Measurements from ENCODE around the gene A1BG.
"Not testable (repeated sequence)": the region's sequence is repeated elsewhere in the genome, so short reads cannot be mapped to it uniquely, and the experiment has no call there.

A1BG gene

GRCh38 chr19:58385891-58386575 lies 32.7 kb upstream of the A1BG start:
- DNase-seq (ENCODE audit: low read depth in 2 of 2): no peak

- no peak for DNase-seq (ENCODE audit: low read depth in 2 of 2)
Measured at GRCh38 chr19:58385313-58385890, 32.1 kb upstream of the A1BG start.

- no peak for DNase-seq (ENCODE audit: low read depth in 2 of 2)
Measured at GRCh38 chr19:58382997-58383603, 29.8 kb upstream of the A1BG start.

GRCh38 chr19:58381460-58382212 lies 28.3 kb upstream of the A1BG start:
- DNase-seq (ENCODE audit: low read depth in 2 of 2): no peak

- peak; percentile 100 for DNase-seq (ENCODE audit: low read depth in 2 of 2)
Measured at GRCh38 chr19:58380662-58381459, 27.6 kb upstream of the A1BG start, which contains the start of gene ZNF837. ZNF837 (minus strand) TSS chr19:58381030; CDS start chr19:58369332, 11,698 bp downstream.

GRCh38 chr19:58380037-58380661 lies 26.9 kb upstream of the A1BG start:
- no peak for DNase-seq (ENCODE audit: low read depth in 2 of 2)

GRCh38 chr19:58379246-58379645 lies 26.0 kb upstream of the A1BG start:
- DNase-seq (ENCODE audit: low read depth in 2 of 2): no peak

- DNase-seq (ENCODE audit: low read depth in 2 of 2): not testable (repeated sequence)
Measured at GRCh38 chr19:58376724-58377123, 23.4 kb upstream of the A1BG start.

- DNase-seq (ENCODE audit: low read depth in 2 of 2): no peak
Measured at GRCh38 chr19:58374200-58374599, 20.9 kb upstream of the A1BG start.

- no peak for DNase-seq (ENCODE audit: low read depth in 2 of 2)
Measured at GRCh38 chr19:58372311-58373133, 19.2 kb upstream of the A1BG start.

GRCh38 chr19:58368561-58369360 lies 15.5 kb upstream of the A1BG start:
- DNase-seq (ENCODE audit: low read depth in 2 of 2): no peak

- DNase-seq (ENCODE audit: low read depth in 2 of 2): no peak
Measured at GRCh38 chr19:58367698-58368454, 14.6 kb upstream of the A1BG start.

GRCh38 chr19:58366585-58367430 lies 13.5 kb upstream of the A1BG start:
- DNase-seq (ENCODE audit: low read depth in 2 of 2): no peak

GRCh38 chr19:58364146-58364545 lies 10.9 kb upstream of the A1BG start:
- no peak for DNase-seq (ENCODE audit: low read depth in 2 of 2)

- DNase-seq (ENCODE audit: low read depth in 2 of 2): peak; percentile 87 to 88
Measured at GRCh38 chr19:58362272-58362994, 9.1 kb upstream of the A1BG start, which contains the start of gene ZNF497. ZNF497 (minus strand) TSS chr19:58362751; CDS start chr19:58357635, 5,116 bp downstream.

- DNase-seq (ENCODE audit: low read depth in 2 of 2): no peak
Measured at GRCh38 chr19:58361900-58362271, 8.6 kb upstream of the A1BG start.

Data from fibroblast of skin of left biceps (primary cell).